COR-L47 (cell line): ENCODE measurements around the gene RER1.
"Not testable (repeated sequence)": the region's sequence is repeated elsewhere in the genome, so short reads cannot be mapped to it uniquely, and the experiment has no call there.

Experiments
- DNase-seq: peaks from one replicate; lab custom pipeline; 2025; lab: John Stamatoyannopoulos, UW

RER1 gene

GRCh38 chr1:2429780-2430591, 38.3 kb downstream of the RER1 start:
- no peak for DNase-seq

- no peak for DNase-seq
Measured at GRCh38 chr1:2430592-2430973, 38.9 kb downstream of the RER1 start.

DNA sequence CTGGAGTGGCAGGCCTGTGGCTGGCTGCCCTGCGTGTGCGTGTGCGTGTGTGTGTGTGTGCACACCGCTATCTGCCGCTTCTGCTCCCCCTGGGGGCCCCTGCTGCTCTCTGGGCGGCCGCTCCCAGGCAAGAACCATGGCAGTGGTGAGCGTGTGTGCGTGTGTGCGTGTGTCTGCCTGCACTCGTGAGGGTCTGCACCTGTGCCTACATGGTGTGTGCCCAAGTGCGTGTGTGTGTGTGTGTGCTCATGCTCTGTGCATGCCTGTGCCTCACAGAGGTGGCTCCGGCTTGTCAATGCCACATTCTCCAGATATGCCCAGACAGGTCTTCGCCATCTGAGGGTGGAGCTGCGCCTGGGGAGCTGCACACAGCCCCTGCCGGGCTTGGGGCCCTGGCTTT, 39.5 kb downstream of the RER1 start:
- DNase-seq: peak; percentile 32

DNA sequence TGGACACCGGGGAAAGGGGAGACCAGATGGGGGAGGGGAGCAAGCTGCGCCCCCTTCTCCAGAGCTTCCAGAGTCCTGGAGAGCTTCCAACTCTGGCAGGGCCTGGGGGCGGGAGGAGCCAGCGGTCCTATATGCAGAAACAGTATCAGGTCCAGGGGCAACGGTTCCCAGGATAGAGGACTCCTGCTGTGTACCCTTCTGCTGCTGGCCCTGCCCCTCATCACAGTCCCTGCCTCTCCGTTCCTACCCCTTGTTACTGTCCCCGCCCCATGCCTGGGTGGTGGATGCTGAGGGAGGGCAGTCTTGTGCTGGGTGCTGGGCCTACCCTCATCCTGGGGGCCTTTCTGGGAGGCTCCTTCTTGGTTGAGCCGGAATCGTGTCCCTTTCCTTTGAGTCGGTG, 39.9 kb downstream of the RER1 start:
- DNase-seq: no peak

DNA sequence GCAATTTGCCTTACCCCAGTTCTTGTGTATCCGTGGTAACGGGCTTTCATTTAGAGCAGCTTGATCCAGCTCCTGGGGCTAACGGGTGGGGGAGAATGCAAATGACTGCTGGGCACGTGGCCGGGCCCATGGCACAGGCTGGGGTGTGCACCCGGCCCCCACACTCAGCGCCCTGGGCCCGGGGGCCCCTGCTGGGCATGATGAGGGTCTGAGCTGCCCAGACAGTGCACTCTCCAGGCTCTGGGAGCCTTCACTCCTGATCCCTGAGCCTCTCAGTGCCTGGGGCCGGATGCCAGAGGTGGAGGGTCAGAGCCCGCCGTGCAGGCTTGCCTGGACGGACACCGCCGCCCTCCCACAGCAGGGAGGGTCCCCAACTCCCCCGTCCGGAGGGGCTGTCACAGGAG, 40.8 kb downstream of the RER1 start:
- DNase-seq: peak; percentile 17

GRCh38 chr1:2433196-2433595, 41.6 kb downstream of the RER1 start:
- DNase-seq: no peak

DNA sequence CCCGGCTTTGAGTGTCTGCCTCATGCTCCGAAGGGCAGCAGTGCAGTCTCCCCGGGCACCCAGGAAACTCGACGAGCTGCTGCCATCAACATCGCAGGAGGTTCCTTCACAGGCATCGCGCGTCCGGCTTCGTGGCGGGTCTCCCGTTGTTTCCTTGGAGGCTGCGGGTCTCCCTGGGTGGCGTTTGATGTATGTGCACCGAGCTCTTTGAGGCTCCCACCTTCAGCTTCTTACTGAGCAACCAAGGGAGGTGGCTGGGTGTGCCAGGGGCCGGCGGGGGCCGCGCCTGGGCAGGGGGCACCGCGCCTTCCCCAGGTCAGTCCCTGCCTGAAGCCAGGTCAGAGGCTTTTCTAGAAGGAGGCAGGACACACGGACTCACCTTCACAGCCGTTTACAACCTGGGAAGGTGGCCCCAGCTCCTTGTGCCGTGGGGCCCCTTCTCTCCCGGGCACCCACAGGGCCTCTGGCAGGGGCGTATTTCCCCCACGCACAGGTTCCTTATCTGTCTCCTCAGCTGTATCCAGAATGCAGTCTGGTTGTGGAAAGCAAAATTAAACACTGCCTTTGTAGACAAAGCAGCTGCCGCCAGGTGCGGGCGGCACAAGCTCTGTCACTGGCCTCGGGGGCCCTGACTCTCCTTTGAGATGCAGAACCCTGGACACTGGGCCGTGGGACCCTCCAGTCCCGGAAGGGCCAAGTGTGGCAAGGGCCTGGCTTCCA, 42.5 kb downstream of the RER1 start:
- no peak for DNase-seq

DNA sequence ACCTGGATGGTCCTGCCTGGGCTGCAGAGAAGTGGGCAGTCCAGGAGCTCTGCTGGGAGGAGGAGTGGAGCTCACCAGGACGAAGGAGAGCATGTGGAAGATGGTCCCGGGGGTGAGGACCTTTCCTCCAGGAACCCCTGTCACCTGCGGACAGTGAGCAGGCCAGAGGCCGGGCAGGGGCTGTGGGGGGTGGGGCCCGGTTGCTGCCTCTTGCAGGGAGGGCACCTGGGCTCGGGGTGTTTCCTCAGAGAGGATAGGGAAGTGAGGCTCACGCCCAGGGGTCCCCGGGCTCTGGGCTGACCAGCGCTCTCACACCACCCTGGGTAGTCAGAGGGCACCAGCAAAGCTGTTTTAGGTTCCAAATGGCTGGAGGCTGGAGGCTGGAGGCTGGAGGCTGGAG, 43.5 kb downstream of the RER1 start:
- no peak for DNase-seq

DNA sequence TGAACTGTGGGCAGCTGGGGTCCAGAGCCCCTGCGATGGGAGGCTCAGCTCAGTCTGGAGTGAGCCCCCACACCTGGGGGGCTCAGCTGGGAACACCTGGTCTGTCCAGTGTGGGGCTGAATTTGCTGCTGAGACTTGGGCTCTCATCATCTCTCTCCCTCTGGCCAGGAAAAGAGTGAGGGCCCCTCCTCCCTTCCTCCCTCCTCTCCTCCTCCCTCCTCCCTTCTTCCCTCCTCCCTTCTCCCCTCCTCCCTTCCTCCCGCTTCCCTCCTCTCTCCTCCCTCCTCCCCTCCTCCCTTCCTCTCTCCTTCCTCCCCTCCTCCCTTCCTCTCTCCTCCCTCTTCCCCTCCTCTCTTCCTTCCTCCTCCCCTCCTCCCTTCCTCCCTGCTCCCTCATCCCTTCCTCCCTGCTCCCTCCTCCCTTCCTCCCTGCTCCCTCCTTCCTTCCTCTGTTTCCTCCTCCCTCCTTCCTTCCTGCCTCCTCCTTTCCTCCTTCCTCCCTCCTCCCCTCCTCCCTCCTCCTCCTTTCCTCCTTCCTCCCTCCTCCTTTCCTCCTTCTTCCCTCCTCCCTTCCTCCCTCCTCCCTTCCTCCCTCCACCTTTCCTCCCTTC, 44.2 kb downstream of the RER1 start:
- no peak for DNase-seq

DNA sequence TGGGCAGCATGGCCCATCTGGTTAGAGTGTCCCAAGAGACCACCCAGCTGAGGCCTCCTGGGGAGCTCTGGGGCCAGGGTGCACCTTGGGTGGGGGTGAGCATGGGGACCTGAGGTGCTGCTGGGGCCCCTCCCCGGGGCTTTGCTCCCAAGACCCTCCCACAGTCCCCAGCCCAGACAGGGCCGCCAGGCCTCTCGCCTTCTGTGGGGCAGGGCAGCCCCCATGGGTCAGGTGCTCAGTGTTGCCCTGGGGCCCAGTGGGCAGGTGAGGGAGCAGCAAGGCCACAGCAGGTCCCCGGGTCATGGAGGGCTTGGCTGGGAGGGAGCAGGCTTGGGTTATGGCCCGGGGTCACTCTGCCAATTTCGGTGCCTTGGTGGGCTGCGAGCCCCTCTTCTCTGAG, 45.2 kb downstream of the RER1 start:
- no peak for DNase-seq

- no peak for DNase-seq
Measured at GRCh38 chr1:2437617-2438016, 46.0 kb downstream of the RER1 start.

DNA sequence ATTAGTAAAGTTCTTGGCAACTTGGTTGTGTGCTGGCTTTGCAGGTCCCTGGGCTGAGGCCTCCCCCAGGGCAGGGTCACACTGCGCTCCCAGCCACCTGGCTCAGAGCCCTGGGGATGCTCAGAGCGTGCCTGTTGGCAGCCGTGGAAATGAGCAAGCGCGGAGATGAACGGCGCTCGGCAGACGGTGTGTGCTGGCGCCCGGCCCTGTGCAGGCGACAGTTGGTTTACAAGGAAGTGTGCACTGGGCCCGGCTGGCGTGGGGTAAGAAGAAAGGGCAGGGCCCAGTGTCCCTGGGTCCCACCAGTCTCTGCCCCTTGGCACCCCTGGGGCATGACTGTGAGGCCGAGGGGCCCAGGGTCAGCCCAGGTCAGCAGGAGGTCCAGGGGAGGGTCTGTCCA, 46.4 kb downstream of the RER1 start:
- no peak for DNase-seq

DNA sequence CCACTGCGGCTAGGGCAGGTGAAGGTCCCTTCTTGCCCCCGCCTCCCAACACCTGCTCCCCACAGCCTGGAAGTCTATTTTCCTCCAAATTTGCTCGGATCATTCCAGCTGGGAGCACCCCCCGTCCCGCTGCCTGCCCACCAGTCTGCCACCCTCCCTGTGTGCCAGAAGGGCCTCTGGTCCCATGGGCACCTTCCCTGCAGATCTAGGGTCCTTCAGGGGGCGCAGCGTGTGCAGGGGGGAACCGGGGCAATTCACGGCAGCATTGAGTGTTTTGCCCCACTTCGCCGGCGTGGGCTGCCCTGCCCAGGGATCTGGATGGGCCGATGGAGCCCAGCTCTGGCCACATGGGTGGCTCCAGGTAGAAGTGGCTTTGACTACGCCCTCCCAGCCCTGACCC, 47.0 kb downstream of the RER1 start:
- no peak for DNase-seq

DNA sequence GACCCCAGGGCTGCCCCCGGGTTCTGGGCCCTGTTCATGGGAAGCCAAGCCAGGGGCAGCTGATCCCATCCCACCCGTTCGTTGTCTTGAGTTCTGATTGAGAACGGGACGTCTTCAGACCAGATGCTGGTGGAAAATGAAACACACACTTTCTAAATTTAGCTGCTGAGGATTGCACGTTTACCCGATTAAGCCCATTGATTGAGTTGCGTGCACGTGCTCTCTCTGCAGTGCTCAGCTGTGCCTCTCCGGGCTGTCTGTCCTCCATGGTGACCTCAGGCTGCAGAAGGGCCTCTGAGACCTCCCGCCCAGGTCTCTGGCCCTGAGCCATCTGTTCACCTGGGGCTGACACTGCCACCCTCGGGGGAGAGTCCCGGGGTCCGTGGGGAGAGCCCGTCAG, 47.7 kb downstream of the RER1 start:
- no peak for DNase-seq

DNA sequence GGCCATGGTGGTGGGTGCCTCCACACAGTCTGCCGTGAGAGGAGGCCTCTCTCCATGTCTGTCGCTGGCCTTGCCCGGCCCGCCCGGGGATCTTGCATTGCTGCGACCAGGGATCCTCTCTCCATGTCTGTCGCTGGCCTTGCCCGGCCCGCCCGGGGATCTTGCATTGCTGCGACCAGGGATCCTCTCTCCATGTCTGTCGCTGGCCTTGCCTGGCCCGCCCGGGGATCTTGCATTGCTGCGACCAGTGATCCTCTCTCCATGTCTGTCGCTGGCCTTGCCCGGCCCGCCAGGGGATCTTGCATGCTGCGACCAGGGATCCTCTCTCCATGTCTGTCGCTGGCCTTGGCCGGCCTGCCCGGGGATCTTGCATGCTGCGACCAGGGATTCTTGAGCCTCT, 48.7 kb downstream of the RER1 start:
- not testable (repeated sequence) for DNase-seq

- DNase-seq: no peak
Measured at GRCh38 chr1:2441746-2442145, 50.1 kb downstream of the RER1 start.

- no peak for DNase-seq
Measured at GRCh38 chr1:2442661-2443060, 51.0 kb downstream of the RER1 start.

DNA sequence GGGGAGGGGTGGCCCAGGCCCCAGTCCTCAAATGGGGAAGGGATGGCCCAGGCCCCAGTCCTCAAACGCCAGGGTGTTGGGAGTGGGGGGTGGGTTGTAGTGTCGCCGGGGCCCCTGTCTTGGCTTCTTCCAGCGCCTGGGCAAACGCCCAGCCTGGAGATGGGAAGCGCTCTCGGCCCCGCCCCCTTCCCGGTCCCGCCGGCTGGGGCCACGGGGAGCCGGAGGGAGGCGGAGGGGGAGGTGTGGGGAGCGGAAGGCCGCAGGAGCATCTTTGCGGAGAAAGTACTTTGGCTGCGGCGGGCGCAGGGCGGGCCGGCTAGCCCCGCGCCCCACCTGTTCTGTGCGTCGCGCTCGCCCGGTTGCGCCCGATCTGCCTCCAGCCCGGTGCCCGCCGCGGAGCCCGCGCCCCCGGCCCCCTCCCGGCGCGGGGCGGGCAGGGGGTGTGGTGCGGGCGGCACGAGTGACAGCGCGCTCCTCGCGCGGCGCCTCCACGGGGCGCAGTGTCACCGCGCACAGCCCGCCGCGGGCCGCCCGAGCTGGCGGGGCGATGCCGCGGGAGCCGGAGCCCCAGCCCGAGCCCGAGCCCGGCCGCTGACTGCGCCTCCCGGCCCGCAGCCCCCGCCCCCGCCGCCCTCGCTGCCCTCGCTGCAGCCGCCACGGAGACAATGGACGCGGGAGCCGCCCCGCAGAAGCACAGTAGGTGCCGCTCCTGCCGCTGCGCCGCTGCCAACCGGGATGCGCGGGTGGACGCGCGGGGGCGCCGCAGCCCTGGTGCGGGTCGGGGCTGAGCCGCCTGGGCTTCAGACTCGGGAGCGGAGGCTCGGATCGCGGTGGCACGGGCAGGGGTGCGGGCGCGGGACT, 51.9 kb downstream of the RER1 start:
- DNase-seq: no peak

- DNase-seq: no peak
Measured at GRCh38 chr1:2444138-2444591, 52.5 kb downstream of the RER1 start.

DNA sequence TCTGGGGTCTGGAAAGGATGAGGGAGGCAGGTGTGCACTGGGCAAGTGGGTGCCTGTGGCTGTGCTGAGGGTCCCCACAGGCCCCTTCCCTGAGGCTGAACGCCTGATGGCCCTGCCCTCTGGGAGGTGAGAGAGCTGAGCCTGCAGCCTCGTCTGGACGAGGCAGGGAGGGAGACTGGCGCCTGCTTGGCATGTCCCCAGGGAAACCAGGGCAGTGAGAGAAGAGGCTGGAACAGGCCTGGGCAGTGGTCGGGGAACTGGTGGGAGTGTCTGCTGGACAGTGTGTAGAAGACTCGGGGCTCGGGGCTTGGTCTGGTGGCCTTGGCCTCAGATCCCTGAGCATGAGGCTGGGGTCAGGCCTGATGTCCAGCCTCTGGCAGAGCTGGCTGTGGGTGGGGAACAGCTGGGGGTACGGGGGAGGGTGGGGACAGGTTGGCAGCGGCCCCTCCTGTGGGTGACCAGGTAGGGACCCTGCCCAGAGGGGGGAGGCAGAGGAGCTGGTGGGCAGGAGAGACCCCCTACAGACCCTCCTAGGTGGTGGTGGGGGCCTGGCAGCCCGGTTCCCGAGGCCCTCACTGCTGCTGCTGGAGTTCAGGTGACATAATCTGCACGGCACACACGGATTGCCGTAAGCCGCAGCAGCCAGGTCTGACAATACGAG, 53.7 kb downstream of the RER1 start:
- no peak for DNase-seq

DNA sequence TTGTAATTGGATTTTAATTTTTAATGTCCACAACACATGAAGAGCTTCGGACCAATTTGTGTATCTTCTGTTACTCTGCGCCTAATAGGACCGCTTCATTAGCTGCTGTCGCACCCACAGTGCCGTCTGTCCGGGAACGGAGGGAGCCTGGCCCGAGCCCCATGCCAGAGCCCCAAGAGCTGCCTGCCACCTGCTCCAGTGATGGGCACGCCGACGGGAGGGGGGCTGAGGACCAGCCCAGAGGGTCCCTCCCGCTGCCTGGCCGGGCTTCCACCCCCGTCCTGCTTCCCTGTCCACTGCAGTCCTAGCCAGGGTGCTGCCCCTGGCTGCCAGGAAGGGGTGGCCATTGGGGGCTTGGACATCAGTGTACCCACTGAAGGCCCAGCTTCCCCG, 54.2 kb downstream of the RER1 start:
- DNase-seq: no peak

DNA sequence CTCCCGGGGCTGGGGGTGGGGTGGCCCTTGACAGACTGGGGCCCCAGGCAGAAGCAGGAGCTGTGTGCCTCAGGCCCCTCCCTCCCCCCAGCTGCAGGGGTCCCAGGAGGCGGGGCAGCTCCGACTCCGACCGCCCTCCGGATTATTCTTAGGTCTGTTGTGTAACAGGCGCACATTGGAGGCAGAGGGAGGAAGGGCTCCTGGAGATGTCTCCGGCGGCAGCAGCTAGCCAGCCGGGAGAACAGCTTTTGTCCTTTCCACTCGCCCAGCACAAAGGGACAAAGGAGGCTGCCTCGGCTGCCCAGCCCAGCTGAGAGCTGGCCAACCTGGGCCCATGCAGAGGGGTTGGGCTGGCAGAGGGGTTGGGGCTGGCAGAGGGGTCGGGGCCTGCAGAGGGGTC, 54.8 kb downstream of the RER1 start:
- DNase-seq: no peak
